Karpas-422 (cell line): ENCODE measurements around the gene ANKUB1. TPM values are rescaled to one million over a fixed set of nuclear protein-coding genes. Genes with fewer than 3 reads are reported as not detected.
A peak's percentile ranks its signal among the peaks of the same experiment; 100 is the strongest.

Experiments
- DNase-seq: peaks from one replicate; pipeline ENCODE4 v3.0.0-alpha.2; 2015
- H2AFZ ChIP-seq: fragments of 200-600 bp; sonication (generic); 2 replicates; pipeline ENCODE4 v1.6.1; 2014; ENCODE audit warnings: antibody characterized with exemption, low read length, mixed read lengths
- H3K27ac ChIP-seq: fragments of 200-600 bp; sonication (generic); 2 replicates; pipeline ENCODE4 v1.5.1; 2014; ENCODE audit warnings: mild to moderate bottlenecking, low read length, moderate library complexity
- H3K27me3 ChIP-seq: fragments of 200-600 bp; sonication (generic); 2 replicates; pipeline ENCODE4 v1.6.1; 2014; ENCODE audit warnings: low read length, mixed read lengths
- H3K36me3 ChIP-seq: fragments of 200-600 bp; sonication (generic); 2 replicates; pipeline ENCODE4 v1.6.1; 2014; ENCODE audit warnings: low read length, mixed read lengths; ENCODE audit not compliant: insufficient read depth
- H3K4me1 ChIP-seq: fragments of 200-600 bp; sonication (generic); 2 replicates; pipeline ENCODE4 v1.6.1; 2014; ENCODE audit warnings: mild to moderate bottlenecking, low read length, mixed read lengths
- H3K4me2 ChIP-seq: fragments of 200-600 bp; sonication (generic); 2 replicates; pipeline ENCODE4 v1.6.1; 2014; ENCODE audit warnings: low read length, low read depth, mild to moderate bottlenecking; ENCODE audit not compliant: poor library complexity, severe bottlenecking
- H3K4me3 ChIP-seq: fragments of 200-600 bp; sonication (generic); 2 replicates; pipeline ENCODE4 v1.5.1; 2014; ENCODE audit warnings: mild to moderate bottlenecking, antibody characterized with exemption, low read length, mixed read lengths
- H3K79me2 ChIP-seq: fragments of 200-600 bp; sonication (generic); 2 replicates; pipeline ENCODE4 v1.6.1; 2014; ENCODE audit warnings: mild to moderate bottlenecking, low read length, mixed read lengths
- H3K9ac ChIP-seq: fragments of 200-600 bp; sonication (generic); 2 replicates; pipeline ENCODE4 v1.6.0; 2014; ENCODE audit warnings: low read length
- H3K9me2 ChIP-seq: fragments of 200-600 bp; sonication (generic), shearing (Covaris generic); replicated peaks from 2 replicates; pipeline ENCODE4 v1.6.0; 2014; ENCODE audit warnings: mild to moderate bottlenecking, low read length, moderate library complexity; ENCODE audit not compliant: insufficient read depth
- H3K9me3 ChIP-seq: fragments of 300-700, 200-600 bp; sonication (generic); 2 replicates; pipeline ENCODE4 v1.6.1; 2014; ENCODE audit warnings: low read length, mixed read lengths
- H4K20me1 ChIP-seq: fragments of 200-600 bp; sonication (generic); 2 replicates; pipeline ENCODE4 v1.6.1; 2014; ENCODE audit warnings: mild to moderate bottlenecking, antibody characterized with exemption, low read length, low read depth; ENCODE audit not compliant: insufficient read depth
- total RNA-seq: library from RNA; depleted of rRNA; stranded (reverse); fragments of >200 nt; shearing (Covaris generic); gene quantifications from 2 replicates; pipeline ENCODE4 v1.2.3, GENCODE V29; 2014; ENCODE audit warnings: low replicate concordance

ANKUB1 gene
- total RNA-seq, 1 experiment from 2014 or later = not detected

DNA sequence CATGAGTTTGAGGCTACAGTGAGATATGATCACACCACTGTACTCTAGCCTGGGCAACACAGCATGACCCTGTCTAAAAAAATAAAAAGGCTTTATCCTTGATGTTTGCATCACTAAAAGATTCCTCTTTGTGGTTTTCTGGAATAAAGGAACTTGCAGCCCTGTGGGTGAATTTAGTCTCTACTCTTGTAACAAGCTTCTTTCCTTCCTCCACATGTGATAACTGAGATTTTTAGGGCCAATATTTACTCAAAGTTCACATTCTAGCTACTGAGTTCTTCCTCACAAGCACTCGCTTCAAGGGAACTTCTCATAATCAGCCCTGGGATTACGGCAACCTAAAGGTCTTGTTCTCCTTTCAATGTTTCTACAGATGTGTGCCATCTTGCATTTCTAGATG is 64.7 kb downstream of the ANKUB1 start:
- no peaks in the 10 kb centered on the region for H3K4me1 ChIP-seq
- no peak overlapping the region for H3K4me2 ChIP-seq
- no peak overlapping the region for H2AFZ ChIP-seq
- no peak overlapping the region for H3K9ac ChIP-seq
- H3K9me3 ChIP-seq = no peaks in the 10 kb centered on the region
- no peaks in the 10 kb centered on the region for H3K27me3 ChIP-seq
- H4K20me1 ChIP-seq = no peaks in the 10 kb centered on the region
- H3K36me3 ChIP-seq = no peaks in the 10 kb centered on the region
- no peak overlapping the region for H3K4me3 ChIP-seq
- H3K27ac ChIP-seq = no peak overlapping the region
- no peaks in the 10 kb centered on the region for H3K9me2 ChIP-seq
- DNase-seq = no peak
- H3K79me2 ChIP-seq = no peaks in the 10 kb centered on the region

DNA sequence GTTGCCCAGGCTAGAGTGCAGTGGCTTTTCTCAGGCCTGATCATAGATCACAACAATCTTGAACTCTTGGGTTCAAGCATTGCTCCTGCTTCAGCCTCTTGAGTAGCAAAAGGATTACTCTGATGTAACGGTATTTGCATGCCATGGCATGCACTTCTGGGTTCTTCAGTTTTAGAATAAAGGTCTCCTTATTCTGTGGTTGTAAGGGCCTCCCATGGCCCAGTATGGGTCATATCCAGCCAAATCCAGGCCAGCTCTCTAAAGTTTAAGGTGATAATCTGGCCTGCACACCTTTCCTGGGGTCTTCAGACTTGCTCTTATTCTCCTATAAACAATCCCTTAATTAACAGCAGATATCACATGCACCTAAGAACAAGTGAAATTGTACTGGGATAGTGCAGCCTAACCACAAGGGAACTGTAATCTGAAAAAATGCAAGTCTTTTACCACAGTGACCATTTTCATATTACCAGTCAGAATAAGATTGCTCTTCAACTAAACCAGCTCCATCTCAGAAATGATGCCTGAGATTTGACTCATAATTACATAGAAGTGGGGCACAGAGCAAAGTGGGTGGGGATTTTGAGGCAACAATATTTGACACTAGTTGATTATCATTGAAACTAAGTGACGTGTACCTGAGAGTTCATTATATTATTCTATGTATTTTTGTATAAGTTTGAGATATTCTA is 65.5 kb downstream of the ANKUB1 start:
- Histone ChIP-seq H3K4me1 (no peaks in the 10 kb centered on the region), H4K20me1 (no peaks in the 10 kb centered on the region), H3K27ac (no peak overlapping the region), H3K36me3 (no peaks in the 10 kb centered on the region), H3K27me3 (no peaks in the 10 kb centered on the region), H3K9ac (no peak overlapping the region), H3K9me2 (no peaks in the 10 kb centered on the region), H3K9me3 (no peaks in the 10 kb centered on the region), H3K4me3 (no peak overlapping the region), H3K79me2 (no peaks in the 10 kb centered on the region), H3K4me2 (no peak overlapping the region), H2AFZ (no peak overlapping the region)
- DNase-seq = no peak

DNA sequence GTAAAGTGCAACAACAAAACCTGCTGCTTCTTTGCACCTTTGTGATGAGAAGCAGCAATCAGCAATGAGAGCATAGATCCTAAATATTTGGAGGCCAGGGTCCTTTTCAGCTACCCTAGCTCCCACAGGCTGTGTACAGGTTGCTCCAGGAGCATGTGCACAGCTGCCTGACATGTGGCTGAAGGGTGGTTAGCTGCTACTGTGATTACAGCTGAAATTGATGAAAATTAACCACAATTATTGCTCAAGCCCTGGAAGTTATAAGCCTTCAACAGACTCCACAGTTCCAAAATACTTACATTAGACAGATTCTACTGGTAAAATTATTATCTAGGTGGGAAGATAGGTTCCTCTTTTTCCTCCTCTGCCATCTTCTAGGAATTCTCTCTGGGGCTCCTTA is 68.6 kb downstream of the ANKUB1 start:
- Histone ChIP-seq H3K4me3 (no peak overlapping the region), H3K9me3 (no peaks in the 10 kb centered on the region), H3K27me3 (no peaks in the 10 kb centered on the region), H3K27ac (no peak overlapping the region), H3K4me2 (no peak overlapping the region), H4K20me1 (no peaks in the 10 kb centered on the region), H3K9ac (no peak overlapping the region), H3K4me1 (no peaks in the 10 kb centered on the region), H3K9me2 (no peaks in the 10 kb centered on the region), H3K79me2 (no peaks in the 10 kb centered on the region), H2AFZ (no peak overlapping the region), H3K36me3 (no peaks in the 10 kb centered on the region)
- no peak for DNase-seq

DNA sequence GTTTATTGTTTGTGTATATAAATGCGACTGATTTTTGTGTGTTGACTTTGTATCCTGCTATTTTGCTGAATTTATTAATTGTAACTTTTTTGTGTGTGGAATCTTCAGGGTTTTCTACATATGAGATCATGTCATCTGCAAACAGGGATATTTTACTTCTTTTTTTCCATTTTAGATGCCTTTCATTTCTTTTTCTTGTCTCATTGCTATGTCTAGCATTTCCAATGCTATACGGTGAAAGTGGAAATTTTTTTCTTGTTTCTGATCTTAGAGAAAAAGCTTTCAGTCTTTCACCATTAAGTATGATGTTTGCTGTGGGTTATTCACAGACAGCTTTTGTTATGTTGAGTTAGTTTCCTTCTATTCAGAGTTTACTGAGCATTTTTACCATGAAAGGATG is 71.4 kb downstream of the ANKUB1 start:
- H3K79me2 ChIP-seq = no peaks in the 10 kb centered on the region
- no peaks in the 10 kb centered on the region for H3K36me3 ChIP-seq
- no peaks in the 10 kb centered on the region for H3K9me2 ChIP-seq
- H3K4me2 ChIP-seq = no peak overlapping the region
- H2AFZ ChIP-seq = no peak overlapping the region
- H3K9me3 ChIP-seq = no peaks in the 10 kb centered on the region
- no peak overlapping the region for H3K27ac ChIP-seq
- no peaks in the 10 kb centered on the region for H3K27me3 ChIP-seq
- no peaks in the 10 kb centered on the region for H3K4me1 ChIP-seq
- H3K4me3 ChIP-seq = no peak overlapping the region
- DNase-seq = no peak
- no peak overlapping the region for H3K9ac ChIP-seq
- H4K20me1 ChIP-seq = no peaks in the 10 kb centered on the region

DNA sequence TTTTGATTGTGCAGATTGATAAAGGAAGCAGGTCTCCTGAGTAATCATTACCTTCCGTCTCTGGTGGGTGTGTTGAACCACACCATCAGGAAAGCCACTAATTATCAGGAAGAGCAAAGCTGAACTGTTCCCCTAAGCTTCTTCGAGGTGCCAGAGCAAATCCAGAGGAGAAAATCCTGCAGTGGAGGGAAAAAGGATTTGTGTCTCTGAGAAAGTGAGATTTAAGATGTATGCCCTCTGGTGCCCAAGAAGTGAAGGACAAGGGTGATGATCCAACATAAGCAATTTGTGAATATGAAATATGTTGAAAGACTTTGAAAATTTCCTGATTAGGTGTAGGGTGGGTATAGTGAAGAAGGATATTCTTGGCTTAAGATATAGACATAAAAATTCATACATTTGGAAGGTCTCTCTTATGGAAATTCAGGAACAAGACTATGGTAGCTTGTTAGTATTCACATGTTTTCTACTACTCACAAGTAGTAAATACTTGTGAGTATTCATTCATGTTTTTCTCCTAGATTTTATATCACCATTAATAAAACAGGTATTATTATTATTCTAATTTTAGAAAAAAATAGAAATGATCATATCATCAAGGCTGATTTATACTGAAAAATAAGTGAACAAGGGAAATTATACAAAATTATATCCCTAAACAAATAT is 74.8 kb downstream of the ANKUB1 start:
- H3K4me3 ChIP-seq = no peak overlapping the region
- H3K79me2 ChIP-seq = no peaks in the 10 kb centered on the region
- H4K20me1 ChIP-seq = no peaks in the 10 kb centered on the region
- no peaks in the 10 kb centered on the region for H3K9me3 ChIP-seq
- H3K27me3 ChIP-seq = no peaks in the 10 kb centered on the region
- peak; percentile 72 for DNase-seq
- H3K36me3 ChIP-seq = no peaks in the 10 kb centered on the region
- H3K27ac ChIP-seq = no peak overlapping the region
- peak overlapping the region; percentile 11; the same call in 1 of the 2 replicates for H3K9ac ChIP-seq
- no peaks in the 10 kb centered on the region for H3K4me1 ChIP-seq
- no peaks in the 10 kb centered on the region for H3K9me2 ChIP-seq
- H2AFZ ChIP-seq = no peak overlapping the region; the same call in 1 of the 2 replicates
- H3K4me2 ChIP-seq = no peak overlapping the region

DNA sequence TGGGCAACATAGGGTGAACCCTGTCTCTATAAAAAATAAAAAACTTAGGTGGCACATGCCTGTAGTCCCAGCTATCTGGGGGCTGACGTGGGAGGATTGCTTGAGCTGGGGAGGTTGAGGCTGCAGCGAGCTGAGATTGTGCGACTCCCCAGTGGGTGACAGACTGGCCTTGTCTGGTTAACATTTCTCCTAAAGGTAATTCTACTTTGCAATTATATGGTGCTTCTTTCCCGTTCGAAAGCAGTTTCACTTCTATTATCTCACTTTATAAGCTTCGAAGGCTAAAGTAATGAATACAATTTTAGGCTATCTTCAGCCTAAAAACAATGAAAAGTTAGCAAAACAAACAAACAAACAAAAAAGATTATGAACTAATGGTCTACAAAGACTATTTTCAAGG is 75.4 kb downstream of the ANKUB1 start:
- no peaks in the 10 kb centered on the region for H3K36me3 ChIP-seq
- no peak for DNase-seq
- H4K20me1 ChIP-seq = no peaks in the 10 kb centered on the region
- H3K4me2 ChIP-seq = no peak overlapping the region
- peak overlapping the region; percentile 11; the same call in 1 of the 2 replicates for H3K9ac ChIP-seq
- H3K4me1 ChIP-seq = no peaks in the 10 kb centered on the region
- no peaks in the 10 kb centered on the region for H3K79me2 ChIP-seq
- no peak overlapping the region for H3K27ac ChIP-seq
- no peaks in the 10 kb centered on the region for H3K9me3 ChIP-seq
- no peaks in the 10 kb centered on the region for H3K27me3 ChIP-seq
- H3K9me2 ChIP-seq = no peaks in the 10 kb centered on the region
- H2AFZ ChIP-seq = no peak overlapping the region; the same call in 1 of the 2 replicates
- H3K4me3 ChIP-seq = no peak overlapping the region

DNA sequence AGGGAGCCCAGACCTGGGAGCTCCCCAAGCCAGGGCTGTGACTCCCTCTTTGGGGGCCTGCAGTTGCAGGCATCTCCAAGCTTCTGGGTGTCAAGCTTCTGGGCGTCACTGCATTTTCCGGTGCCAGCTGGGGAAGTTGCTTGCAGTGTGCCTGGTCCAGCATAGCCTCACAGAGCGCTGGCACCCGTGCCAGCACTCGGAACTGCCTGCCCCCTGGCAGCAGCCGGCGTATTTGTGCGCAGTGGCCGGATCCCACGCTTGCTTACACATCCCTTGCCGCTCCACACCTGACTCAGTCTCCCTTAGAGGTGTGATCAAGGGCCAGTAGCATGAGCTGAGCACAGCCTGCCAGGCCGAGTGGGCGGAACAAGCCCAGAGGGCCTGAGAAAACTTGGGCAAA is 77.1 kb downstream of the ANKUB1 start:
- no peak overlapping the region for H3K4me3 ChIP-seq
- no peak overlapping the region for H2AFZ ChIP-seq
- H3K9me3 ChIP-seq = no peaks in the 10 kb centered on the region

DNA sequence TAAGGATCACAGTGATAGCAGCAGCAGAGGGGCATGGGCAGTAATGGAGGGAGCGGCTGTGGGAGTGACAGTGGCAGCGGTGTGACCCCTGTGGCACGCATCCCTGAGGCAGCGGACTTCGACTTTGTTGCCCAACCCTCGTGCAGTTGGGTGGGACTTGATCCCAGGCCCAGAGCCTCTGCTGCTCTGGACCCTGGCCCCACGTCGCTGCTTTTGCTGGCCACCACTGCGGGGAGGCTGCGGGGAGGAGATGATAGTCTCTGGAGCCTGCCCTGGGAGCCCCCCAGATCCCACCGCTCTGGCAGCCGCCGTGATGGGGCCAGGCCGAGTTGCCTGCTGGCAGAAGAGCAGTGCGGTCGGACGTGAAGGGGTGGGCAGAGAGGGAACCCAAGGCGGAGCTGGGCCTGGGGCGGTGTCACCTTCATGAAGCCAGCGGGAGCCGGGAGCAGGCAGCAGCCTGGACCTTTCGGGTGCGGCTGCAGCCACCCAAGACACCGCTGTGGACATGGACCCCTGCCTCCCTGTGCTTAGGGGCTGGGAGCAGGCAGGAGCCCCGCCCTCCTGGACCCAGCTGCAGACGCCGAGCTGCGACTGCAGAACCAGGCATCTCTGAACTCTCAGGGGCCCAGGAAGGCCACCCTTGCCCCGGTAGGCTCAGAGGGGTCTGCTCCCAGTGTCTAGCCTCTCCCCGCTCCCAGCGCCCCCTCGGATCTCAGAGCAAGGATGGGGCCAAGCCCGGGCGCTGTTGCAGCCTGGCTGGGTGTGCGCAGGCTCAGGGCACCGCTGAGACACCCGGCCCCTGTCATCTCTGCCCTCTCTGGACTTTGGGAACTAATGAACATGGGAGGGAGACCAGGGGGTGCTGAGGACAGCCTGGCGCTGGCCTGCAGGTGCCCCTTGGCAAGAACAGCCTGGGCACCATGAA is 78.4 kb downstream of the ANKUB1 start:
- no peak overlapping the region for H3K4me3 ChIP-seq
- H3K79me2 ChIP-seq = no peaks in the 10 kb centered on the region
- H3K9me2 ChIP-seq = no peaks in the 10 kb centered on the region
- DNase-seq = no peak
- no peak overlapping the region for H3K4me2 ChIP-seq
- H3K9me3 ChIP-seq = no peaks in the 10 kb centered on the region
- no peak overlapping the region for H2AFZ ChIP-seq
- H3K36me3 ChIP-seq = no peaks in the 10 kb centered on the region
- H3K9ac ChIP-seq = no peak overlapping the region
- H4K20me1 ChIP-seq = no peaks in the 10 kb centered on the region
- H3K27ac ChIP-seq = no peak overlapping the region
- H3K27me3 ChIP-seq = no peaks in the 10 kb centered on the region
- no peaks in the 10 kb centered on the region for H3K4me1 ChIP-seq

More for the DNA sequence above, 77.1 kb downstream of the ANKUB1 start:
- H4K20me1 ChIP-seq = no peaks in the 10 kb centered on the region
- H3K27me3 ChIP-seq = no peaks in the 10 kb centered on the region
- no peak for DNase-seq
- no peaks in the 10 kb centered on the region for H3K9me2 ChIP-seq
- no peak overlapping the region for H3K9ac ChIP-seq
- no peaks in the 10 kb centered on the region for H3K79me2 ChIP-seq
- H3K4me2 ChIP-seq = no peak overlapping the region
- no peaks in the 10 kb centered on the region for H3K4me1 ChIP-seq
- no peak overlapping the region for H3K27ac ChIP-seq
- no peaks in the 10 kb centered on the region for H3K36me3 ChIP-seq
